ENCODE data around the gene CACNA1B.

Gene CACNA1B

GRCh38 chr9:138060365-138060764 is 182.8 kb downstream of the CACNA1B start:
- Histone ChIP-seq H3K36me3 (ENCODE audit: insufficient read depth) (no peaks in the 10 kb centered on the region), H4K20me1 (ENCODE audit: insufficient read depth) (no peaks in the 10 kb centered on the region), H3K4me3 (IDR thresholded peaks at IDR 0.05; ENCODE audit: insufficient read depth, low read depth, low read length) (no peak overlapping the region), H3K4me2 (no peak overlapping the region), H3K27ac (no peak overlapping the region), H3K79me2 (ENCODE audit: insufficient read depth, low read depth) (no peaks in the 10 kb centered on the region), H3K27me3 (ENCODE audit: insufficient read depth, low read depth) (0 out of 2 replicates have a peak, but pooled peaks cover 4% of the 10 kb centered on the region), H3K9ac (no peak overlapping the region), H2AFZ (ENCODE audit: low read depth) (no peak overlapping the region), H3K4me1 (ENCODE audit: low read depth, poor library complexity, severe bottlenecking) (no peaks in the 10 kb centered on the region)
- no peak for TF ChIP-seq CTCF (conservative IDR thresholded peaks at IDR 0.05; ENCODE audit: low read depth, low read length)

- H3K4me3 ChIP-seq (IDR thresholded peaks at IDR 0.05; ENCODE audit: insufficient read depth, low read depth, low read length) = no peak overlapping the region
- H3K27me3 ChIP-seq (ENCODE audit: insufficient read depth, low read depth) = 0 out of 2 replicates have a peak, but pooled peaks cover 4% of the 10 kb centered on the region
Observed at GRCh38 chr9:138060881-138061280, 183.3 kb downstream of the CACNA1B start.

GRCh38 chr9:138061631-138062030 is 184.0 kb downstream of the CACNA1B start:
- H3K36me3 ChIP-seq (ENCODE audit: insufficient read depth) = no peaks in the 10 kb centered on the region
- no peaks in the 10 kb centered on the region for H3K4me1 ChIP-seq (ENCODE audit: low read depth, poor library complexity, severe bottlenecking)
- no peaks in the 10 kb centered on the region for H3K79me2 ChIP-seq (ENCODE audit: insufficient read depth, low read depth)
- H4K20me1 ChIP-seq (ENCODE audit: insufficient read depth) = no peaks in the 10 kb centered on the region
- TF ChIP-seq CTCF (conservative IDR thresholded peaks at IDR 0.05; ENCODE audit: low read depth, low read length) = no peak
- H3K27me3 ChIP-seq (ENCODE audit: insufficient read depth, low read depth) = 0 out of 2 replicates have a peak, but pooled peaks cover 4% of the 10 kb centered on the region
- H3K9ac ChIP-seq = no peak overlapping the region
- H3K4me2 ChIP-seq = no peak overlapping the region
- H3K4me3 ChIP-seq (IDR thresholded peaks at IDR 0.05; ENCODE audit: insufficient read depth, low read depth, low read length) = no peak overlapping the region
- no peak overlapping the region for H2AFZ ChIP-seq (ENCODE audit: low read depth)
- H3K27ac ChIP-seq = no peak overlapping the region

More at GRCh38 chr9:138060881-138061280, 183.3 kb downstream of the CACNA1B start:
- H4K20me1 ChIP-seq (ENCODE audit: insufficient read depth) = no peaks in the 10 kb centered on the region
- no peak for TF ChIP-seq CTCF (conservative IDR thresholded peaks at IDR 0.05; ENCODE audit: low read depth, low read length)
- no peak overlapping the region for H3K4me2 ChIP-seq
- H3K9ac ChIP-seq = no peak overlapping the region
- no peaks in the 10 kb centered on the region for H3K79me2 ChIP-seq (ENCODE audit: insufficient read depth, low read depth)
- no peak overlapping the region for H3K27ac ChIP-seq
- no peak overlapping the region for H2AFZ ChIP-seq (ENCODE audit: low read depth)
- H3K36me3 ChIP-seq (ENCODE audit: insufficient read depth) = no peaks in the 10 kb centered on the region
- no peaks in the 10 kb centered on the region for H3K4me1 ChIP-seq (ENCODE audit: low read depth, poor library complexity, severe bottlenecking)

GRCh38 chr9:138062196-138062595 is 184.6 kb downstream of the CACNA1B start:
- H3K9ac ChIP-seq = no peak overlapping the region
- no peak overlapping the region for H2AFZ ChIP-seq (ENCODE audit: low read depth)
- no peaks in the 10 kb centered on the region for H4K20me1 ChIP-seq (ENCODE audit: insufficient read depth)
- no peak overlapping the region for H3K27ac ChIP-seq
- H3K4me2 ChIP-seq = no peak overlapping the region
- no peaks in the 10 kb centered on the region for H3K79me2 ChIP-seq (ENCODE audit: insufficient read depth, low read depth)
- no peaks in the 10 kb centered on the region for H3K36me3 ChIP-seq (ENCODE audit: insufficient read depth)
- no peak overlapping the region for H3K4me3 ChIP-seq (IDR thresholded peaks at IDR 0.05; ENCODE audit: insufficient read depth, low read depth, low read length)
- no peak for TF ChIP-seq CTCF (conservative IDR thresholded peaks at IDR 0.05; ENCODE audit: low read depth, low read length)
- no peaks in the 10 kb centered on the region for H3K4me1 ChIP-seq (ENCODE audit: low read depth, poor library complexity, severe bottlenecking)
- 0 out of 2 replicates have a peak, but pooled peaks cover 4% of the 10 kb centered on the region for H3K27me3 ChIP-seq (ENCODE audit: insufficient read depth, low read depth)

Data from KMS-11 (cell line).